GM13976 (cell line): ENCODE data around the gene AGAP1.

Experiments used
- DNase-seq: peaks from one replicate; pipeline ENCODE4 v3.0.0; 2012; ENCODE audit warnings: low spot score
- CTCF ChIP-seq: IDR thresholded peaks from 2 replicates; pipeline ENCODE4 v1.5.1; 2012; ENCODE audit warnings: borderline replicate concordance, mild to moderate bottlenecking; ENCODE audit not compliant: insufficient read depth; ENCODE audit errors: extremely low read depth, missing control alignments, control extremely low read depth
- in situ Hi-C: fragments of 300-500 bp; cut with MboI; formaldehyde crosslinking; loops from one replicate; pipeline ENCODE4 v1.12.0; 2022; ENCODE audit warnings: low sequenced_read_pairs, mixed read lengths, inconsistent platforms; ENCODE audit not compliant: unreplicated experiment

The AGAP1 gene

GRCh38 chr2:235690809-235691450 is 197.1 kb downstream of the AGAP1 start:
- TF ChIP-seq CTCF, result no peak
- in situ Hi-C loops, result no loop called here
- no peak for DNase-seq

- no peak for TF ChIP-seq CTCF
- DNase-seq, result no peak
- in situ Hi-C loops, result no loop called here
These were observed 198.2 kb downstream of the AGAP1 start for GRCh38 chr2:235692076-235692475.

- no peak for DNase-seq
- in situ Hi-C loops, result no loop called here
- TF ChIP-seq CTCF, result no peak
These were observed 198.9 kb downstream of the AGAP1 start for GRCh38 chr2:235692671-235693171.

GRCh38 chr2:235693279-235693678 is 199.4 kb downstream of the AGAP1 start:
- no peak for TF ChIP-seq CTCF
- in situ Hi-C loops, result no loop called here
- DNase-seq, result no peak

- in situ Hi-C loops, result no loop called here
- no peak for DNase-seq
- no peak for TF ChIP-seq CTCF
These were observed 201.1 kb downstream of the AGAP1 start for GRCh38 chr2:235694721-235695601.

GRCh38 chr2:235695602-235695895 is 201.7 kb downstream of the AGAP1 start:
- no peak for TF ChIP-seq CTCF
- no peak for DNase-seq
- in situ Hi-C loops, result no loop called here
